ENCODE measurements around the gene NAA15.

- TF ChIP-seq, protein P1, sequence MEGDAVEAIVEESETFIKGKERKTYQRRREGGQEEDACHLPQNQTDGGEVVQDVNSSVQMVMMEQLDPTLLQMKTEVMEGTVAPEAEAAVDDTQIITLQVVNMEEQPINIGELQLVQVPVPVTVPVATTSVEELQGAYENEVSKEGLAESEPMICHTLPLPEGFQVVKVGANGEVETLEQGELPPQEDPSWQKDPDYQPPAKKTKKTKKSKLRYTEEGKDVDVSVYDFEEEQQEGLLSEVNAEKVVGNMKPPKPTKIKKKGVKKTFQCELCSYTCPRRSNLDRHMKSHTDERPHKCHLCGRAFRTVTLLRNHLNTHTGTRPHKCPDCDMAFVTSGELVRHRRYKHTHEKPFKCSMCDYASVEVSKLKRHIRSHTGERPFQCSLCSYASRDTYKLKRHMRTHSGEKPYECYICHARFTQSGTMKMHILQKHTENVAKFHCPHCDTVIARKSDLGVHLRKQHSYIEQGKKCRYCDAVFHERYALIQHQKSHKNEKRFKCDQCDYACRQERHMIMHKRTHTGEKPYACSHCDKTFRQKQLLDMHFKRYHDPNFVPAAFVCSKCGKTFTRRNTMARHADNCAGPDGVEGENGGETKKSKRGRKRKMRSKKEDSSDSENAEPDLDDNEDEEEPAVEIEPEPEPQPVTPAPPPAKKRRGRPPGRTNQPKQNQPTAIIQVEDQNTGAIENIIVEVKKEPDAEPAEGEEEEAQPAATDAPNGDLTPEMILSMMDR (IDR thresholded peaks at IDR 0.05) = no peak
- no peak for TF ChIP-seq POLR2A (IDR thresholded peaks at IDR 0.05)
- TF ChIP-seq POLR2AphosphoS5 (IDR thresholded peaks at IDR 0.05) = no peak
Observed at GRCh38 chr4:139316733-139317132, 15.4 kb downstream of the NAA15 start.

Measured in gastroesophageal sphincter (tissue), 3 donors.